ENCODE data around the gene HEMK1.
A peak's percentile ranks its signal among the peaks of the same experiment; 100 is the strongest.

HEMK1 gene, protein sequence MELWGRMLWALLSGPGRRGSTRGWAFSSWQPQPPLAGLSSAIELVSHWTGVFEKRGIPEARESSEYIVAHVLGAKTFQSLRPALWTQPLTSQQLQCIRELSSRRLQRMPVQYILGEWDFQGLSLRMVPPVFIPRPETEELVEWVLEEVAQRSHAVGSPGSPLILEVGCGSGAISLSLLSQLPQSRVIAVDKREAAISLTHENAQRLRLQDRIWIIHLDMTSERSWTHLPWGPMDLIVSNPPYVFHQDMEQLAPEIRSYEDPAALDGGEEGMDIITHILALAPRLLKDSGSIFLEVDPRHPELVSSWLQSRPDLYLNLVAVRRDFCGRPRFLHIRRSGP

DNA sequence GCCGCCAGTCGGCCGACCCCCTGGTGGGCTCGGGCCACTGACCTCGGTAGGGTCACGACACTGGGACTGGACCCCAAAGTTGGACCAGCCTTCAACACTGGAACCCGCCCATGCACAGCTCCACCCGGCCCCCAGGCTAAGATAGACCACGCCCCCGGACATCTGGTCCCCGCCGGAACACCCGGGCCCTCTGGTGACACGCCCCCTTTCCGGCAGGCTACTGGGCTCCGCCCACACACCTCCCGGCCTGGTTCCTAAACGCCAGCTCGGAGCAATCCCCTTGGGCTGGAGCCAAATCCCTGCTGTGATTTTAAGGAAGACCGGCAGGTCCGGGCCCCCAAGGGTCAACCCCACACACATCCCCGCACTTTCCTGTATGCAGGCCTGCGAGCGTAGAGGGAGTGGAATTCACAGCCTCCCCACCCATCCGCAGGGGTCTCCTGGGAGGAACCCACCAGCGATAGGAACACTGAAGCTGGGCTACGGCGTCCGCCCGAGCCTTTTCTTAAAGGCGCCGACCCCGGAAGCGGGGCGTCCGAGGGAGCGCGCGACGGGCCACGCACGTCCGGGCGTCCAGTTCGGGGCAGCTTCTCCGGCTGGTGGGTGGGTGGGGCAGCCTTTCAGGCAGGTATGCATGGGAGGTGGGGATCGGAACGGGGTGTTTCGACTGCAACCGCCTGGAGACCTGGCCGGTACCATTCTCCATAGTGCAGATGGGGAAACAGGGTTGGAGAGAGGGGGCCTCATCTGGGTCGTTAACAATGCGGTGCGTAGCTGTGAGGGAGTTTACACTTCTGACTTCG lies at the start of gene HEMK1:
TSS of gene HEMK1 (plus strand) at position 576 of the 803 bp plus-strand sequence. CDS start 1,583 bp downstream, outside the sequence.
- DNase-seq = peak; percentile 92
- in situ Hi-C loops (cut with HindIII; ENCODE audit: low pct_ligation_motif_present, low pct_unique_long_range_greater_than_20kb, low sequenced_read_pairs) = no loop called here

DNA sequence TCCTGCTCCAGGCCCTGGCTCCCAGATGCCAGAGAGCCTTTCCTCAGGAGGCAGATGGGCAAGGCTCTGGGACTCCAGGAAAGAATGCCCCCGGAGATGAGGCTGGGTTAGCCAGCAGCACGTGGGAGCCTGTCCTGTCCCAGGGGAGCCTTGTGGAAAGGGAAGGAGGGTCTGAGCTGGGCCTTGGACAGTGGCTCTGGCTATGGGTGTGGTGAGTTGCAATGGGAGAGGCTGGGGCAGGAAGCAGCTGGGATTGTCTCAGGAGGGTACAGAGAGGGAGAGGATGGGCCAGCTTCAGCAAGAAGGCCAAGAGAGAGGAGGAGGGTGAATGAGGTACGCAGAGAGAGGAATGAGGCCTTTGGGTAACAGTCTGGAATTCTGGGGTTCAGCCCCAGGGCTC lies 48.5 kb upstream of the HEMK1 start:
- in situ Hi-C loops (cut with HindIII; ENCODE audit: low pct_ligation_motif_present, low pct_unique_long_range_greater_than_20kb, low sequenced_read_pairs) = no loop called here
- no peak for DNase-seq

- no peak for DNase-seq
- in situ Hi-C loops (cut with HindIII; ENCODE audit: low pct_ligation_motif_present, low pct_unique_long_range_greater_than_20kb, low sequenced_read_pairs) = no loop called here
These were observed 47.8 kb upstream of the HEMK1 start for GRCh38 chr3:50521572-50521971.

DNA sequence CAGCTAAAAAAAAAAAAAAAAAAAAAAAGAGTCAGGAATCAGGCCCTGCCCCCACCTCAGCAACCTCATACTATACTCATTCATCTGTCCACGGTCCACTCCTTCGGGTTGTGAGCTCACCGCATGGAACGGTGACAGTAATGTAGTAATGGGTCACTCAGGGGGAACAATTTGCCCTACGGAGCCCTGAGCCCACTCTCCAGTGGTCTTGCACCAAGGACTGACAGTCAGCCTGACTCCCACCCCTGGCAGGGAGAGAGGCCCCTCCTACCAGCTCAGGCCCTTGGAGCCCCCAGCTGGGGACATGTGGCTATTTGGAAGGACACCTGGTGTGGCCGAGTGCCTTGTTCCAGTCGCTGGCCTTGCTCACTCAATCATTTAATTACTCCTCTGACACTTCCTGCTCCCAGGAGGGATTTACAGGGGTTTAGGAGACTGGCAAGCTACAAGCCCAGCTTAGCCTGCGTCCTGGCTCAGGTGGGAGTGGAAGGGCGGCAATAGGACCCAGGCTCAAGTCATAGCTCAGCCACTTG lies 46.0 kb upstream of the HEMK1 start:
- in situ Hi-C loops (cut with HindIII; ENCODE audit: low pct_ligation_motif_present, low pct_unique_long_range_greater_than_20kb, low sequenced_read_pairs) = no loop called here
- peak; percentile 6 for DNase-seq

DNA sequence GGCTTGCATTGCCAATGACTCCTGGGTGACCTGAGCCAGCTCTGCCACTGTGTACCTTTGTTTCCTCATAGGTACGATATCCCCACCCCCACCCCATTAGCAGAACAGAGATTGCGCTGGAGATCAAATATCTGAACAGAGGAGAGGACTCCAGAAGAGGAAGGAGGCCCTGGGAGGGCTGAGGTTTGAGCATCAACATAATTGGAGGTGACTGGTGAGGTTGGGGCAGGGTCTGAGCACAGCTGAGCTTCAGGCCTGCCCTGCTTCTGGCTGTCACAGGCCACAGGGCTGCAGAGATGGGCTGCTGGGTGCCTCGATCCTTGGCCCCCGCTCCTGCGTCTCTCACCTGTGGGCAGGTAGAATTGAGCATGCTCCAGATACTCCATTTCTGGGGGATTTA lies 44.6 kb upstream of the HEMK1 start:
- no peak for DNase-seq
- in situ Hi-C loops (cut with HindIII; ENCODE audit: low pct_ligation_motif_present, low pct_unique_long_range_greater_than_20kb, low sequenced_read_pairs) = no loop called here

GRCh38 chr3:50525191-50525910 lies 44.0 kb upstream of the HEMK1 start:
- DNase-seq = no peak
- in situ Hi-C loops (cut with HindIII; ENCODE audit: low pct_ligation_motif_present, low pct_unique_long_range_greater_than_20kb, low sequenced_read_pairs) = no loop called here

DNA sequence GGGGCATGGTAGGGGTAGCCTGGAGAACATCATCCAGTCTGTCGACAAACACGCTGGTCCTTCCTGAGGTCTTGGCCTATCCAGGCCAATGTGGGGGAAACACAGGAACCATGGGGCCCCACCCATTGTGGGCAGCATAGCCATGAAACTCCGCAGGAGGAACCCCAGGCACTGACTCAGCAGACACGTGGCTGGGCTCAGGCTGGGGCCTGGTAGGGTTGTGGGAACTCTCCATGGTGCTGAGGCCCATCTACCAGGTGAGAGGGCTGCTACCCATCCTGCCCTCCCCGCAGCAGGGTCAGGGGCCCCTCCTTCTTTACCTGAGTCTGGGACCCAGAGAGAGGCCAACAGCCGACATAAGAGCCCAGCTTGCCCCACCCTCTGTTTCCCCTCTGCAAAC lies 43.3 kb upstream of the HEMK1 start:
- peak; percentile 64 for DNase-seq

DNA sequence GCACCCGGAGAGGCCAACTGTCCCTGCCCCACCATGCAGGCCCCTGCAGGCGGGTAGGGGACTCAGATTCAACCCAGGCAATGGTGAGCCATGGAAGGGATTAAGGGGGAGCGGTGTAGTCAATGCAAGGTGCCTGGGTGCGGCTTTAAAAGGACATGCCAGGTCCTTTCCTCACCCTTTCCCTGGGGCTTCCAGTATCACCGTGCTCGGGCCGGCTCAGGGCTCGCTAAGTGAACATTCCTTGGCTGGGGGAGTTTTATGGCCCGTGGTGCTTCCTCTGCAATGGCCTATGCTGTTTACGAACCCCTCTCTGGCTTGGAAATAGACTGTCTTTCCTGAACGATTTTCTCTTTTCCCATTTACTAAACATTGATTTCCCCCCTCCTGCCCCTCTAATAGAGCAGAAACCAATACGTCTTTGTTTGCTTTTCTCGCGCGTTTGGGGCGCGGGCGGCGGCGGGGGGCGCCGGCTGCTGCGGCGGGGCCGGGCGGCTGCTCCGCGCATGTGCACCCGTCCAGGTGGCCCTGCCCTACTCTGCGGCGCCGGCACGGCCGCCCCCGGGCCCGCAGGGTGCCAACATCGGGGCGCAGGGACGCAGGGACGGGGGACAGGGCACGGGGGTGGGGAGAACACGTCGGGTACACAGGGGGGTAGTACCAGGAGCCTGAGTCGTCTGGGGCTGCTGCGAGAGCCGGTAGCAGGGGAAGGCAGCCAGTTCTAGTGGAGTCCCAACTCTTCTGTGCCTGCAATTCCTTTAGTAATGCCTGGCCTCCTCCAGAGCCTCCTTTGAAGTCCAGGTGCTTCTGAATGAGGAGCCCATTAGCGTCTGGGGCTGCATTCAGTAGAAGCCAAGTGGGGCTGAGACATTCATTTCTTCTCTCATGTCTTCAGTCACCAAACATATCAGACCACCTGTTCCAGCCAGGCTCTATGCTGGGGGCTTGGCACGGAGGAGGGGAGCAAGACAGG lies 39.0 kb upstream of the HEMK1 start:
- in situ Hi-C loops (cut with HindIII; ENCODE audit: low pct_ligation_motif_present, low pct_unique_long_range_greater_than_20kb, low sequenced_read_pairs) = no loop called here
- DNase-seq = no peak

More for the DNA sequence above, 43.3 kb upstream of the HEMK1 start:
- in situ Hi-C loops (cut with HindIII; ENCODE audit: low pct_ligation_motif_present, low pct_unique_long_range_greater_than_20kb, low sequenced_read_pairs) = no loop called here

DNA sequence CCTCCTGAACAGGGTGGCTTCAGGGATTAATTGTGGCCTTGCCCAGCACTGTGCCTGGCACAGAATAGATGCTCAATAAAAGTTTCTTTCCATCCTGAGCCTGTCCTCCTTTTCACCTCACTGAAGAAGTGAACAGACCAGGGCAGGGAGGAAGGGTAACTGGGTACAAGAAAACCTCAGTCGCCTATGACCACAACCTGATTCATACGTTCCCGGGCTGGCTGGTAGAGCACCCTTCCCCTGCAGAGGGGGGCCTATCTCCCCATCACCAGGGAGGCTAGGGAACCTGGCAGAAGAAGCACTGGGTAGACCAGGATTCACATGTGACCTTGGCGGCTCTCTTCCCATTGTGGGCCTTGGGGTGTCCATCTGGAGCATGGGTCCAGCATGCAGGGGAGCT lies 38.1 kb upstream of the HEMK1 start:
- DNase-seq = no peak
- in situ Hi-C loops (cut with HindIII; ENCODE audit: low pct_ligation_motif_present, low pct_unique_long_range_greater_than_20kb, low sequenced_read_pairs) = no loop called here

GRCh38 chr3:50532062-50532705 lies 37.1 kb upstream of the HEMK1 start:
- DNase-seq = no peak
- in situ Hi-C loops (cut with HindIII; ENCODE audit: low pct_ligation_motif_present, low pct_unique_long_range_greater_than_20kb, low sequenced_read_pairs) = no loop called here

DNA sequence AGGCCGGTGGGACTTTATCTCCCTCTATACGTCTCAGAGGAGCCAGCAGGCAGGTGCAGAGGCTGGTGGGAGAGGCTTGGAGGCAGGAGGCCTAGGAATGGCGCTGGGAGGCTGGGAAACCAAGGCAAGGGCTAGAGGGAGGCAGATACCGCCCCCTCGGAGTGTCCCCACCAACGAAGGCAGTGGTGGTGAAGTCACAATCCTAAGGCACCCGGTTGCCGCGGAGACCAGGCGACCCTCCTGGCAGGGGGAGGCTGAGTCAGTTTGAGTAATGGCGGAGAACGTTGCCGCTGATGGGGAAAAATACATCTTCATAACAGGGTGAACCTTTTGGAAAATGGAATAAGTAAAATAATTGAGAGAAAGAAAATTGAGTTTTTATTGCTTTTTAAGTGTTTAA lies 36.0 kb upstream of the HEMK1 start:
- no peak for DNase-seq
- in situ Hi-C loops (cut with HindIII; ENCODE audit: low pct_ligation_motif_present, low pct_unique_long_range_greater_than_20kb, low sequenced_read_pairs) = no loop called here

GRCh38 chr3:50533807-50534461 lies 35.4 kb upstream of the HEMK1 start:
- in situ Hi-C loops (cut with HindIII; ENCODE audit: low pct_ligation_motif_present, low pct_unique_long_range_greater_than_20kb, low sequenced_read_pairs) = no loop called here
- no peak for DNase-seq

DNA sequence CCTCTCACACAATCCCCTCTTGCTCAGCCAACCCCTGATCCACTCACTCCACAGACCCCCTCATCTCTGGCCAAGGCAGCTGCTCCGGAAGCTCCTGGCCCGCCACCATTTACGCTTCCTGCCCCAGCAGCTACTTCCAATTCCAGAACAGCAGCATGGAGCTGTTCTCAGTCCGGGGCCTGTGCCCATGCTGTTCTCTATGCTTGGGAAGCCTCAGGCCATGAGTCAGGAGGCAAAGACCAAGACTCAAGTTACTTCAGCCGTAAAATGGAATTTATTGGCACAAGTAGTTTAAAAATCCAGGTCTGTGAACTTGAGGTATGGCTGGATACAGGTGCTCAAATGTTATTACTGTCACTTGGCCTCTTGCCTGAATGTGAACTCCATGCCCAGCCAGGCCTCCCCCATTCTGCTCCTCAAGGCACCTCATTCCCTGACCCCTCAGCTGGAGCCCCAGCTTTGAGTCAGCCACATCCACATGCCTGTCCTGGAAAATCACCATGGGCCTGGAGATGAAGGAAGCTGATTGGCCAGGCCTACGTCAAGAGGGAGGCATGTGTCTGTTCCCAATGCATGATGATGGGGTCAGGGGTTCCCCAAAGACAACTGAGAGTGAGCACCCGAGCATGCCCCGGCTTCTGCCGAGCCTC lies 34.5 kb upstream of the HEMK1 start:
- DNase-seq = peak; percentile 40
- in situ Hi-C loops (cut with HindIII; ENCODE audit: low pct_ligation_motif_present, low pct_unique_long_range_greater_than_20kb, low sequenced_read_pairs) = no loop called here

DNA sequence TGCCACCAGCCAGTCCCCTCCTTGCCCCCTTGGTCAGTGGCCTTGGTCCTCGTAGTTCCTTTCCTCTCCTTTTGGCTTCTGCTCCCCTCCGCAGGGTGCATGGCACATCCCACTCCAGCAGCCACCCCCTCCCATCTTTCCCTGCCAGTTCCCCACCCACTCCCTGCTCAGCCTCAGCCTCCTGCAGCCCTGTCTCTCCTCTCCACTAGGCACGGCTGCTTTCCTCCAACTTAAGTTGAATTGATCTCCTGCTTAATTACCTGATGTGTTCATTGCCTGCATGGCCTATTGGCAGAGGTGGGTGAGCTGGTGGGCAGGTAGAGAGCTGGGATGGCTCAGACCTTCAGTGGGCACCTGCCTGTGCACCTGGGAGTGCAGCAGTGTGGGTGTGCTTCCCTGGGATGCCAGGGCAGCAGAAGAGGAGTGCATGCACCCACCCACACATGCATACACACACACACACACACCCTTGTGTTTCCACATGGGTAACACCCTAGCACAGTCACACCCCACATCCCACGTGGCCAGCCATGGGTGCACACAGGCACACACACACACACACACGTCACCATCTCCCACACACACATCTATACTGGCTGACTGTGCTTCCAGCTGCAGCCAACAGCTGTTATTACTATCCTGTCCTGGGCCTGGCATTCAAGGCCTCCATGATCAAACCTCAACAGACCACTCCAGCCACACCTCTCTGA lies 32.7 kb upstream of the HEMK1 start:
- DNase-seq = no peak
- in situ Hi-C loops (cut with HindIII; ENCODE audit: low pct_ligation_motif_present, low pct_unique_long_range_greater_than_20kb, low sequenced_read_pairs) = no loop called here

DNA sequence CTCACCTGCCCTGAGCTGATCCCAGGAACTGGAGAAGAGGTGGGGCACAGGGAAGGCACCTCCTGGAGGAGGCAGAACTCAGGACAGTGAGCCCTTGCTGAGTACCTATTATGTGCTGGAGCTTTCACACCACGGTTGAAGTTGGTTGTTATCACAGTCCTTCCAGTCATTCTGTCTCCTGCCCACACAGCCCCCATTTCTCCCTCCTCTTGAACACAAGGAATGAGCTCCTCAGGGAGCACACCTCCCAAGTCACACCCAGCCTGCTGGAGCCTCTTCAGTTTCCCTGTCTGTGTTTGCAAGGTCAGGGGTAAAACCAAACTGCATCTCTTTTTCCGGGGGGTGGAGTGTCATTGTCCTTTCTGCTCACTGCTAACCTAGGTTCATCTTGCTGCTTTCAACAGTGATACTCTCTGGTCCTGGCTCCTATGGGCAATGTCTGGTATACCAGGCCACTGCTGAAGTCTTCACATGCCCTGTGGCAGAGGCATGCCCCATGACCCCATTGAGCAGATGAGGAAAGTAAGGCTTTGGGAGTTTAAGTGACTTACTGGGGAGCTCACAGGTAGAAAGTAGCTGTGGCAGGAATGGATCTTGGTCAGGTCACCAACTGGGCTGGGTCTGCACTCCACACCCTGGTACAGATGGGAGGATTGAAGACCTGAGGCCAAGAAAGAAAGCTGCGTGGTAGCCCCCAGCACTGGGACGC lies 31.7 kb upstream of the HEMK1 start:
- DNase-seq = no peak
- in situ Hi-C loops (cut with HindIII; ENCODE audit: low pct_ligation_motif_present, low pct_unique_long_range_greater_than_20kb, low sequenced_read_pairs) = no loop called here
